ENCODE measurements around the gene CLSTN2.

CLSTN2 gene

GRCh38 chr3:139935016-139935865 lies at the start of gene CLSTN2:
TSS of gene CLSTN2 (plus strand) at chr3:139935185.
- no peak for FAIRE-seq

DNA sequence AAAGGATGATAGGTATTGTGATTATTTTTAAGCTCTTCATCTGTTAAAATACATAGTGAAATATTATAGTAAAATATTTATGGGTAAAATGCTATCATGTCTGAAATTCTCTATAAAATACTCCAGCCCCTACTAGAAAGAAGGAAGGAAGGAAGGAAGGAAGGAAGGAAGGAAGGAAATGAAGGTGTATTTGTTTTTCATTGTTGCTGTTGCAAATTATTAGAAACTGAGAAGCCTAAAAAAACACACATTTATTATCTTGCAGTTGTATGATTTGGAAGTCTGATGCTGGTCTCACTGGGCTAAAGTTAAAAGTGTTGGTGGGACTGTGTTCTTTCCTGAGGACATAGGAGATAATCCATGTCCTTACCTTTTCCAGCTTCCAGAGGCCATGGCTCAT lies 47.6 kb upstream of the CLSTN2 start:
- no peak for FAIRE-seq

DNA sequence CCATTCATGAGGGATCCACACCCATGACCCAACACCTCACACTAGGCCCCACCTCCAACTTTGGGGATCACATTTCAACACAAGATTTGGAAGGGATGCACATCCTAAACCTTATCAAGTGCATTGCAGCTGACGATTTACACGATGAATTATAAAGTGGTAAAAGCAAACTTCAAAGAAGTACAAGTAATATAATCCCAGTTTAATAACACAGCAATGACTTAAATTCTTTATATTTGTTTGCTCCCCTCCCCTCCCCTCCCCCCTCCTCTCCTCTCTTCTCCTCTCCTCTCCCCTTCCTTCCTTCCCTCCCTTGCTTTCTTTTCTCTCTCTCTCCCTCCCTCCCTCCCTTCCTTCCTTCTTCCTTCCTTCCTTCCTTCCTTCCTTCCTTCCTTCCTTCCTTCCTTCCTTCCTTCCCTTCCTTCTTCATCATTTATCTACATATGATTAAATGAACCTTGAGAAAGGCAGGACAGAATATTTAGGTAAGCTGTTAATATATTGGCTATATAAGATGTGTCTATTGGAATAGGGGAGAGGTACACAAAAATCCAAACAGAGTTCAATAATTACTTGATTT lies 46.3 kb upstream of the CLSTN2 start:
- no peak for FAIRE-seq

DNA sequence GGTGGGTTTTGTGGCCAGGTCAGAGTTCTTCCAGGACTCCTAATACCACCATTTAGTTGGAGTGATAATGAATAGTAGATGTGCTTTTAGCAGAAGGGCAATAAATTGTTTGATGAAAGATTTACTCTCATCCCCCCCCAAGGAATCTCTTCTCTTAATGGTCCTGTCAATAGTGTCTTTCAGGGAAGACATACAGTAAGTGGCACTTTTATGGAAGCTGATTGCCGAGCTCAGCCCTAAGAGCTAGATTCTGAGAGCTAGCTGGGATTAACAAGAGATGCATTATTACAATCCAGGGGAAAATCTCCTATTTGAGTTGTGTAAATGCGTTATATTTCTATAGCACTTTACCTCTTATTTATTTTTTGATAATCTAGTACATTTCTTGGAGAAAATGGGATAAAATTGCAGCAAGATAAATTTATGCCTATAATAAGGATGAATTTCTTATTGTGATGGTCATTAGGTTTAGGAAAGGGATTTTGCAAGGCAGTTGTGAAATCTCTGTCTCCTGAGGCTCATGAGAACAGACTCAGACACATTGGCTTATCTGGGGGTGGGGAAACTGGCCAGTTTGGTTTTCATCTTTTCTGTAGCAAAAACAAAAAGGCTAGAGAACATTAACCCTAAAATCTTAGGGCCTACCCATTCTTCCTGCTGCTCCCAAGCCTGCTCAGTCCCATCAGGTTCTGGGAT lies 41.6 kb upstream of the CLSTN2 start:
- FAIRE-seq: no peak

DNA sequence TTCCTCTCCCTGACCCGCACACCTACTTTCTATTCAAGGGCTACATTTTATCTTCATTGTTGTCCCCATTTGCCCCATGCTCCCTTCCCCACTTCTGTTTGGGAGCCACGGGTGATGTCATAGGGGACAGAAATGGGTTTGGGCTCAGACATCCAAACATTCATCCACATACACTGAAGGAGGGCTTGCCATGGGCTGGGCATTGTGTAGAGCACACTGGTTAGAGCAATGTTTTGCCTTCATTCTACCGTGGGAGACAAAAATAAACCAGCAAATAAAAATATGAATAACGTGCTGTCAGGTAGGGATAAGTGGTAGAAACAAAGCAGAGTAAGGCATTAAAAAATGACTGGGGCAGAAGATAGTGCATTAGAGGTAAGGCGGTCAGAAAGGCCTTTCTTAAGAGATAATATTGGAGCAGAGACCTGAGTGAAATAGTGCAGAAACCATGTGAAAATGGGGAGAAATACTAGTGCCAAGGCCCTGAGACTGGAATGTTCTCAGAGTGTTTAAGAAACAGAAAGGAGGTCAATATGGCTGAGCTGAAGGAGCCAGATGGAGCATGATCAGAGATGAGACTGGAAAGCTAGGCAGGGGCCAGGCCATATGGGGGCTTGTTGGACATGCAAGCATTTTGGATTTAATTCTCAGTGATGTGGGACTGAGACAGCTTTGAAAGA lies 40.9 kb upstream of the CLSTN2 start:
- FAIRE-seq: no peak

DNA sequence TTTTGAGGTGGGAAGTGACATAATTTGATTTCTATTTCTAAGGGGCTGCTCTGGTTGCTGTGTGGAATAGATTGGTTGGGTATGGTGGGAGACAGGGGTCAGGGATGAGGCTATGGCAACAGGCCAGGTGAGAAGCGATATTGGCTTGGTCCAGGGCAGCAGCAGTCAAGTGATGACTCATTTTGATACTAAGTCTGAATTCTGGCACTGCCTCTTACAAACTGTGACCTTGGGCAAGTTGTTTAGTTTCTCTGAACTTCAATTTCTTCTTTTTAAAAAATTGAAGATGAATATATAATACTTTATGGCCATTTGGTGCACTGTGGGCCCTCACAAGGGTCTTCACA lies 40.4 kb upstream of the CLSTN2 start:
- FAIRE-seq: no peak

DNA sequence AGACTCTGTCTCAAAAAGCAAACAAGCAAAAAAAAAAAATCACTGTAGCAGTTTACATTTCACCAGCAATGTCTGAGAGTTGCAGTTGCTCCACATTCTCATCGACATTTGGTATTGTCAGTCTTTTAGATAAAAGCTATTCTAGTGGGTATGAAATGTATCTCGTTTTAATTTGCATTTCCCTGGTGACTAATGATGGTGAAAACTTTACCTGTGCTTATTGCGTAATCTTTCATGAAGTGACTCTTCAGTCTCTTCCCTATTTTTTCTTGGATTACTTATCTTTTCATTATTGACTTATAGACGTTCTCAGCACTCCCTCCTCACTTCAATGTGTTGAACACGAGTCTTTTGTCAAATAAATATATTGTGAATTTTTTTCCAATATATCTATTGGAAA lies 37.2 kb upstream of the CLSTN2 start:
- no peak for FAIRE-seq

DNA sequence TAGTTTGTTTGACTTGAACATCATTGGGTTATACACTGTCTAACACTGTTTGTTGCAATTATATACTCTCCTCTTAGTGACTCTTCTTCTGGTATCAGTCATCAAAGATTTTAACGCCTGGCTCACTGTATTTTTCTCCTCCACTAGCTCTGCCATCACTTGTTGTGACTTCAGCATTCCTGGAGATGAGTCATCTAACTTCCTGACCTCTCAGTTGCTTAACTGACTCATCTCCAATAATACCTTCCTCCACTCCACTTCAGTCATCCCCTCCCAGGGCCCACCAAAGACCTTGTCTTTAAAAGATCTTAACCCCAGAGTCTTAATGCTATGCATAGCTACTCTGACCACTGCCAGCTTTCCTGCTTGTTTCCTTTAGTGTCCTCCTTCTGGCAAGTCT lies 28.6 kb upstream of the CLSTN2 start:
- FAIRE-seq: no peak

GRCh38 chr3:139909811-139910210 lies 25.2 kb upstream of the CLSTN2 start:
- FAIRE-seq: no peak

- no peak for FAIRE-seq
These were observed 18.7 kb upstream of the CLSTN2 start for GRCh38 chr3:139916271-139916670.

DNA sequence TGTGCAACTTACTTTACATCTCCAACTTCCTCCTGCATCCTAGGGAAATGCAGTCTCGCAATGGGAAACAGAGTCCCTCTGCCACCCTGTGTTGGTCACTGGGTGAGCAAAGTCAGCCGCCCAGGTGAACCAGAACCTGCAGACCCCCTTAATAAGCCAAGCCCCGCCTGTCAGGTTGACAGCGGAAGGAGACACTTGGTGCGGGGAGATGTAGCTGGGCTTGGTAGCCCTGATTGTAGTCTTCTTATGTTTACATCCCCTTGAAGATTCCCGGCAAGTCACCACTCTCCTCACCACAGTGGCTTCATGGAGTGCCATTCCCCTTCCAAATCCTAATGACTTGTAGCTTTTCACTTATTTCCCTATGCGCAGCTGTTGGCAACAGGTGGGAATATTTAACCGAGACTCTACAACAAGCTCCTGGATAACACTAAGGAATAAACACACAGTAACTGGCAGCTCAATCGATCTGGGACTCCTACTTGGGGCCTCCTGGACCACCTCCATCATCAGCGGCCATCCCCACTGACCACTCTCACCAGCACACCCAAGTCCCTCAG lies 17.7 kb upstream of the CLSTN2 start:
- FAIRE-seq: no peak

DNA sequence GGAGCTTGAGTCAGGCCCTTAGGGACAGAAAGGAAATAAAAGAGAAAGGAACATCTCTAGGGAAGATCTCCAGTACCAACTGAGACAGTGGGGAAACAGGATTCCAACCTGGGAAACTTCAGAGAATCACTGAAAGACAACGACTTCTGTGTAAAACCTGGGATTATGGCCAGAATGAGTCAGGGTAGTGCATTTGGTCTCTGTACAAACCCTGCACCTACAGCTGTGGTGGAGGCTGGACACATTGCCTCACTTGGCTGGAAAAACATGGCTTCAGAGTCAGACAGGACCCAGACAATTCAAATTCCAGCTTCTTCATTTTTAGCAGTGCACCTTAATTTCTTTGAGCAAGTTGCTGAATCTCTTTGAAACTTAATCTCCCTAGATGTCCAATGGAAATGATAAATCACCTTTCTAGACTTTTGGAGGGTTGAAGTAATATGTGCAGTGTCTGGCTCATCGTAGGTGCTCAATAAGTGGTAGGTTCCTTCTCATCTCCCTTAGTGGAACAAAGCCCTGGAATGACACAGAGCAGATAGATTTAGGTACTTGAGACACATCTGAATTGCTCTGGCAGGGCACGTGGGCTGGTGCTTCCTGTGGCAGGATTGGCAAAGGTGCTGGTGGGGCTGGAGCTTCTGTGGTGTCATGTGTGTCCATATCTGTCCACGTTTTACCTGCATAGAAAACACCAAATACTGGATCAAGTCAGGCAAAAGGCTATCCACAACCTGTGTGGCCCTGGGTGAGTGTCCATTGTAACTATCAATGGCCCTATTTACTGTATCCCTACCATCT lies 6.1 kb upstream of the CLSTN2 start:
- FAIRE-seq: no peak

DNA sequence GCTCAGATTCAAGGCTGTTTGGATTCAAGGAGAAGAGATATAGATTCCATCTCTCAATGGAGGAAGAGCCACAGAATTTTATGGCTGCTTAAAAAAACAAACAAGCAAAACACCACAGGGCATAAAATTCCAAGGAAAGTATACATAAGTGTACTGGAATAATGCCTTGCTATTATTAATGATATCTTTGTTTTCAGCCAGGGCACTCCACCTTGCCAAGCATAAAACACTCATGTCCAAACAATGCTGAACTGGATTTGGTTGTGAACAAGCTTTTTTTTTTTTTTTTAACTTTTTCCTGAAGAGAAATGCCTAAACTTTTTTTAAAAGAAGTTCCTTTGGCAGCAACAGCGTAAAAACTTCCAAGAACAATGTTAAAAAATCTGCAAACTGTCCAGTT lies 4.8 kb upstream of the CLSTN2 start:
- FAIRE-seq: no peak

- FAIRE-seq: no peak
These were observed 1.2 kb upstream of the CLSTN2 start for GRCh38 chr3:139933766-139934165.

GRCh38 chr3:139934613-139935015 lies 371 bp upstream of the CLSTN2 start:
- FAIRE-seq: no peak

- FAIRE-seq: no peak
These were observed 1.2 kb downstream of the CLSTN2 start for GRCh38 chr3:139935866-139936817.

GRCh38 chr3:139937674-139938279 lies 2.8 kb downstream of the CLSTN2 start:
- peak; percentile 96 for FAIRE-seq

DNA sequence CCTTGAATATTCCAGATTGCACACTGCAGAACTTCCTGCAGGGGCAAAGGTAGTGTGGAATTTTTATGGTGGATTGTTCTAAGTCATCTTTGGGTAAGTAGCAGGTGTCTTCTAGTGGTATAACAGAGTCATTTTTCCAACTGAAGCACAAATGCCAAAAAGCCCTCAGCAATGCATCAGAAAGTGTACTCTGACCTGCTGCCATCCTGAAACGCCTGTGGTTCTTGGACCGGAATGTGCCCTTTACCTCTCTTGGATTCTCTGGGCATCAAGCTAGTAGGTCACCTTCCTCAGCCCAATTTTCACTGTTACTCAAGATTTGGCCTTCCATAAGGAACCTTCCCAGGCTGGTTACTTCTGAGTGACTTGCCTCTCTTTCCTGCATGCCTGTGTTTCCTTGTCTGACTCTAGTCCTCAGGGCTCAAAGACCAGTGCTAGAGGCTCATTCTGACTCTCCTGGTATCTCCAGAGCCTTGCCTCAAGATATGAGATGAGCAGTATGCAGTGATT lies 4.8 kb downstream of the CLSTN2 start:
- no peak for FAIRE-seq

DNA sequence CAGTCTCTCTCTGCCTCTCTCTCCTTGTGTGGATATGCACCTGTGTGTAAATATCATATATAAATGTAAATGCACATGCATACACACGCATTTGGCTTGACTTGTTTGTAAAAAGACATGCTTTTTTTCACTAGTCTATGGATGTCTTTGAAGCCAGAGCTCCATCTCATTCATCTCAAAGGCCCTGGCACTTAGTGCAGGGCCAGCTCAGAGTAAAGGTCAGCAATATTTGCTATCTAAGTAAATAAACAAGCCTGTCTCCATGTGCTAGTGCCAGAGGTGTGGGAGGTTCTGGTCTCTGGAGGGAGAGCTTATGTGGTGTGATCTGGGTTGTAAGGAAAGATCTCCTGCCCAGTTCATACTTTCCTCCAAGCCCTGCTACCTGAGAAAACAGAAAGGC lies 5.6 kb downstream of the CLSTN2 start:
- no peak for FAIRE-seq

DNA sequence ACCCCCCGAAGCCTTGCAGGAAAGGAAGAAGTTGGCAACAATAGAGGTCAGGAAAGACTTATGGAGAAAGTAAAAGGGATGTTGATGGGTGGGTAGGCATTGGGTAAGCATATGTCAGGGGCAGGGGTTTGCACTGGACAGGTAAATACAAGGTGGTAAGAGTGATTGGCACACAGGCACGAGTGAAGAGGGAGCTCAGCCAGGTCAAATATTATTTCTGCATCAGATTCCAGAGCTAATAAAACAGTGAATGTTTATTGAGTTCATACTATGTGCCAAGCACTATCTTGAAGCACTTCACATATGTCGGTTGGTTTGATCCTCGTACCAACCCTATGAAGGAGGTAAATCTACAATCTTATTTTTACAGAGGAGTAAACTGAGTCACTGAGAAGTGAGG lies 6.6 kb downstream of the CLSTN2 start:
- no peak for FAIRE-seq
